ENCODE measurements around the gene OTOP3. TPM values are rescaled to one million over a fixed set of nuclear protein-coding genes. Genes with fewer than 3 reads are reported as not detected.

The OTOP3 gene
- total RNA-seq, 1 donor from 2014 or later, result not detected

DNA sequence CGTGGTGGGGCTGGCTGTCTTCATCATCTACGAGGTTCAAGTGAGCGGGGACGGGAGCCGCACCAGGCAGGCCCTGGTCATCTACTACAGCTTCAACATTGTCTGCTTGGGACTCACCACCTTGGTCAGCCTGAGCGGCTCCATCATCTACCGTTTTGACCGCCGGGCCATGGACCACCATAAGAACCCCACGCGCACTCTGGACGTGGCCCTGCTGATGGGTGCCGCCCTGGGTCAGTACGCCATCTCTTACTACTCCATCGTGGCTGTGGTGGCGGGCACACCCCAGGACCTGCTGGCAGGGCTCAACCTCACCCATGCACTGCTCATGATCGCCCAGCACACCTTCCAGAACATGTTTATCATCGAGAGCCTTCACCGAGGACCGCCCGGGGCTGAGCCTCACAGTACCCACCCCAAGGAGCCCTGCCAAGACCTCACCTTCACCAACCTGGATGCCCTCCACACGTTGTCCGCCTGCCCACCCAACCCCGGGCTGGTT lies 5.1 kb upstream of the OTOP3 start:
- no peak overlapping the region for H3K4me3 Mint-ChIP-seq

GRCh38 chr17:74935048-74935447 lies 650 bp upstream of the OTOP3 start:
- no peaks in the 10 kb centered on the region for H3K36me3 Mint-ChIP-seq (ENCODE audit: low read depth)
- TF ChIP-seq CTCF (conservative IDR thresholded peaks at IDR 0.05), result no peak
- no peak overlapping the region for H3K27ac Mint-ChIP-seq (ENCODE audit: unreplicated experiment)
- peaks cover 96% of the 10 kb centered on the region for H3K27me3 Mint-ChIP-seq (ENCODE audit: low read depth)
- no peaks in the 10 kb centered on the region for H3K9me3 Mint-ChIP-seq
- H3K4me3 Mint-ChIP-seq, result no peak overlapping the region
- DNase-seq (ENCODE audit: low read depth, low spot score), result no peak
- no peaks in the 10 kb centered on the region for H3K4me1 Mint-ChIP-seq

More for the DNA sequence above, 5.1 kb upstream of the OTOP3 start:
- Mint-ChIP-seq H3K36me3 (ENCODE audit: low read depth) (no peaks in the 10 kb centered on the region), H3K9me3 (no peaks in the 10 kb centered on the region), H3K27me3 (ENCODE audit: low read depth) (peaks cover 94% of the 10 kb centered on the region), H3K4me1 (no peaks in the 10 kb centered on the region), H3K27ac (ENCODE audit: unreplicated experiment) (no peak overlapping the region)
- no peak for DNase-seq (ENCODE audit: low read depth, low spot score)
- no peak for TF ChIP-seq CTCF (conservative IDR thresholded peaks at IDR 0.05)

- TF ChIP-seq CTCF (conservative IDR thresholded peaks at IDR 0.05), result no peak
- Mint-ChIP-seq H3K27ac (ENCODE audit: unreplicated experiment) (no peak overlapping the region), H3K9me3 (no peaks in the 10 kb centered on the region), H3K36me3 (ENCODE audit: low read depth) (no peaks in the 10 kb centered on the region), H3K4me3 (no peak overlapping the region), H3K4me1 (no peaks in the 10 kb centered on the region), H3K27me3 (ENCODE audit: low read depth) (peaks cover 93% of the 10 kb centered on the region)
- DNase-seq (ENCODE audit: low read depth, low spot score), result no peak
These were observed 737 bp downstream of the OTOP3 start for GRCh38 chr17:74936470-74936799.

- Mint-ChIP-seq H3K4me3 (no peak overlapping the region), H3K36me3 (ENCODE audit: low read depth) (no peaks in the 10 kb centered on the region), H3K27ac (ENCODE audit: unreplicated experiment) (no peak overlapping the region), H3K27me3 (ENCODE audit: low read depth) (peaks cover 91% of the 10 kb centered on the region), H3K9me3 (no peaks in the 10 kb centered on the region), H3K4me1 (no peaks in the 10 kb centered on the region)
- TF ChIP-seq CTCF (conservative IDR thresholded peaks at IDR 0.05), result no peak
- no peak for DNase-seq (ENCODE audit: low read depth, low spot score)
These were observed 1.7 kb downstream of the OTOP3 start for GRCh38 chr17:74937064-74938051.

DNA sequence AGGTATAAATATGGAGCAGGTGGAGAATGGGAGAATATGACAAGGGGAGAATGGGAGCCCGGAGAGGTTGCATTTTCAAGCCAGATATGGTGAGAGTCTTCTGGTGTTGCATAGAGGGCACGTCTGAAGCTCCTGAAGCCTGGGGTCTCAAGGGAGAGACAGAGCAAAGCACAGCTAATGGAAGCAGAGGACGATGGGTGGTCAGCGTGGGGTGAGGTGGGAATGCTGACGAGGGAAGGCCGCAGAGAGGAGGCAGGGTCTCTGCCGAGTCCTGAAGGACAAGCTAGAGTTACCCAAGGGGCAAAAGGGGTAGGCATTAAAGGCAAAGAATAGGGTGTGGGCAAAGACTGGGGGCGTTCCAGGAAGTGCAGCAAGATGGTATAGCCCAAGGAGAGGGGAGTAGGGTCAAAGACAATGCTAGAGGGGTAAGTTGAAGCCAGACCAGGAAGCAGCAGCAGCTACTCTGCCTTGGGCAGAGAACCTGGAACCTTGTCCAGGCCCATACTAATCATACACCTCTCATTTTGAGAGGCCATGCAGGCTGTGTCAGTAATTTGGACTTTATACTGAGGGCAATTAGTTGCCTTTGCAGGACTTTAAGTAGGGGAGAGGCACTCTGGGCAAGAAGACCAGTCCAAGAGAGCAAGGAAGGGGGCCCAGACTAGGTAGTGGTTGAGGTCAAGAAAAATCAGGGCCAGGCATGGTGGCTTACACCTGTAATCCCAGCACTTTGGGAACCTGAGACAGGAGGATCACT lies 2.7 kb downstream of the OTOP3 start:
- peaks cover 87% of the 10 kb centered on the region for H3K27me3 Mint-ChIP-seq (ENCODE audit: low read depth)
- no peak for TF ChIP-seq CTCF (conservative IDR thresholded peaks at IDR 0.05)
- H3K36me3 Mint-ChIP-seq (ENCODE audit: low read depth), result no peaks in the 10 kb centered on the region

More for the DNA sequence above, 2.7 kb downstream of the OTOP3 start:
- Mint-ChIP-seq H3K9me3 (no peaks in the 10 kb centered on the region), H3K4me3 (no peak overlapping the region), H3K27ac (ENCODE audit: unreplicated experiment) (no peak overlapping the region), H3K4me1 (no peaks in the 10 kb centered on the region)
- no peak for DNase-seq (ENCODE audit: low read depth, low spot score)
